ENCODE data around the gene EXOC6. TPM values are rescaled to one million over a fixed set of nuclear protein-coding genes. Genes with fewer than 3 reads are reported as not detected.
A peak's percentile ranks its signal among the peaks of the same experiment; 100 is the strongest.

The EXOC6 gene
- polyA plus RNA-seq, 1 donor = 20.3 TPM

DNA sequence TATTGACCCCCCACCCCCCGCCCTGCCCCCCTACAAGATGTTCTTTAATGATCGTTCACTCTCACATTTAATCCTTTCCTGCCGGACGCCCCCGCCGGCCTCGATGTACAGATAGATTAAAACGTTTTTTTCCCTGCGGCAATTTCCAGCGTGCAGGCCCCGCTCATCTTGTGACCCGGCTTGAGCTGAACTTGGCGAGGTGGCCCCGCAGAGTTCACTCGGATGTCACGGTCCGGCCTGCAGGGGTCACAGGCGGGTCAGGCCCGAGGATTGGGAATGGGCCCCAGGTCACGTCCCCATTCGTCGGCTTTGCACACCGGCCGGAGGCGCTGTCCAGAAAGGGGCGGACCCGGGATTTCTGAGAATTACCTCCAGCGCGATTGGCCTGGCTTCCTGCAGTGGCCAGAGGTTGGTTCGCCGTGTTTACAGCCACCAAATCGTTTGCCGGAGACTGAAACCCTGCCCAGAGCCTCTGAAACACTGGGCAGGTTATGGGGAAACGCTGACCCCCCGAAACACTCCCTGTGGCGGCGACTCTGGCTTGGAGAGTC is 223.4 kb downstream of the EXOC6 start:
- WGBS (ENCODE audit: insufficient coverage, low lambda C conversion rate) = no CpG with 5 or more reads among the region's 37 CpGs
- DNase-seq = peak in 1 of 2 donors; percentile 46
- peaks cover 99% of the 10 kb centered on the region for H3K27me3 ChIP-seq (ENCODE audit: control insufficient read depth, insufficient read depth, low read length)
- no peaks in the 10 kb centered on the region for H3K36me3 ChIP-seq (ENCODE audit: control insufficient read depth, insufficient read depth, low read length)
- no peak overlapping the region for H3K27ac ChIP-seq (ENCODE audit: low read length)
- H3K4me3 ChIP-seq (ENCODE audit: low read length) = peak overlapping the region; percentile 39
- H3K4me1 ChIP-seq (ENCODE audit: control insufficient read depth, insufficient read depth, low read length) = peaks cover 23% of the 10 kb centered on the region
- no peaks in the 10 kb centered on the region for H3K9me3 ChIP-seq (ENCODE audit: control insufficient read depth, low read depth, low read length)

GRCh38 chr10:93072225-93072712 is 223.9 kb downstream of the EXOC6 start:
- no CpG with 5 or more reads among the region's 27 CpGs for WGBS (ENCODE audit: insufficient coverage, low lambda C conversion rate)
- H3K27me3 ChIP-seq (ENCODE audit: control insufficient read depth, insufficient read depth, low read length) = peaks cover 98% of the 10 kb centered on the region
- H3K9me3 ChIP-seq (ENCODE audit: control insufficient read depth, low read depth, low read length) = no peaks in the 10 kb centered on the region
- peak in 1 of 2 donors; percentile 69 for DNase-seq
- H3K4me1 ChIP-seq (ENCODE audit: control insufficient read depth, insufficient read depth, low read length) = peaks cover 23% of the 10 kb centered on the region
- no peak overlapping the region for H3K27ac ChIP-seq (ENCODE audit: low read length)
- no peaks in the 10 kb centered on the region for H3K36me3 ChIP-seq (ENCODE audit: control insufficient read depth, insufficient read depth, low read length)
- H3K4me3 ChIP-seq (ENCODE audit: low read length) = peak overlapping the region; percentile 39

- Histone ChIP-seq H3K27me3 (ENCODE audit: control insufficient read depth, insufficient read depth, low read length) (peaks cover 92% of the 10 kb centered on the region), H3K4me1 (ENCODE audit: control insufficient read depth, insufficient read depth, low read length) (peaks cover 23% of the 10 kb centered on the region), H3K9me3 (ENCODE audit: control insufficient read depth, low read depth, low read length) (no peaks in the 10 kb centered on the region), H3K4me3 (ENCODE audit: low read length) (peak overlapping the region; percentile 39), H3K27ac (ENCODE audit: low read length) (no peak overlapping the region), H3K36me3 (ENCODE audit: control insufficient read depth, insufficient read depth, low read length) (no peaks in the 10 kb centered on the region)
- no peak for DNase-seq
- no CpG with 5 or more reads among the region's 34 CpGs for WGBS (ENCODE audit: insufficient coverage, low lambda C conversion rate)
Measured at GRCh38 chr10:93072713-93073538, 224.6 kb downstream of the EXOC6 start.

- Histone ChIP-seq H3K9me3 (ENCODE audit: control insufficient read depth, low read depth, low read length) (no peaks in the 10 kb centered on the region), H3K27me3 (ENCODE audit: control insufficient read depth, insufficient read depth, low read length) (peaks cover 88% of the 10 kb centered on the region), H3K4me3 (ENCODE audit: low read length) (peak within 1 kb of the TSS; percentile 25), H3K27ac (ENCODE audit: low read length) (no peak within 1 kb of the TSS), H3K36me3 (ENCODE audit: control insufficient read depth, insufficient read depth, low read length) (no peaks in the 10 kb centered on the region), H3K4me1 (ENCODE audit: control insufficient read depth, insufficient read depth, low read length) (peaks cover 23% of the 10 kb centered on the region)
- DNase-seq = peak in 1 of 2 donors; percentile 44
- WGBS (ENCODE audit: insufficient coverage, low lambda C conversion rate) = no CpG with 5 or more reads among the region's 52 CpGs
Measured at GRCh38 chr10:93073539-93074146, 225.3 kb downstream of the EXOC6 start, which contains the start of gene CYP26A1. TSS of gene CYP26A1 (plus strand) at chr10:93073893. CDS start at chr10:93073935, 42 bp downstream.

DNA sequence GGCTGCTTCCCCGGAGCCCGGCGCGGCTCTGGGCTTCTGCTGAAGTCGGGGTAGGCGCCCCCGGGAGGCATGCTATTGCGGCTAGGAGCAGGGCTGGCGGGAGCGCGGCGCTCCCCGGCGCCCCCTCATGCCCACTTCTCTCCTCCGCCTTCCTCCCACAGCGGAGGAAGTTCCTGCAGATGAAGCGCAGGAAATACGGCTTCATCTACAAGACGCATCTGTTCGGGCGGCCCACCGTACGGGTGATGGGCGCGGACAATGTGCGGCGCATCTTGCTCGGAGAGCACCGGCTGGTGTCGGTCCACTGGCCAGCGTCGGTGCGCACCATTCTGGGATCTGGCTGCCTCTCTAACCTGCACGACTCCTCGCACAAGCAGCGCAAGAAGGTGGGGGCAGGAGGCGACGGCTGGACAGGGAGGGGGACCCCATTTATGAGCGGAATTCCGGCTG is 225.9 kb downstream of the EXOC6 start:
- peak in 1 of 2 donors; percentile 31 for DNase-seq
- H3K27me3 ChIP-seq (ENCODE audit: control insufficient read depth, insufficient read depth, low read length) = peaks cover 82% of the 10 kb centered on the region

DNA sequence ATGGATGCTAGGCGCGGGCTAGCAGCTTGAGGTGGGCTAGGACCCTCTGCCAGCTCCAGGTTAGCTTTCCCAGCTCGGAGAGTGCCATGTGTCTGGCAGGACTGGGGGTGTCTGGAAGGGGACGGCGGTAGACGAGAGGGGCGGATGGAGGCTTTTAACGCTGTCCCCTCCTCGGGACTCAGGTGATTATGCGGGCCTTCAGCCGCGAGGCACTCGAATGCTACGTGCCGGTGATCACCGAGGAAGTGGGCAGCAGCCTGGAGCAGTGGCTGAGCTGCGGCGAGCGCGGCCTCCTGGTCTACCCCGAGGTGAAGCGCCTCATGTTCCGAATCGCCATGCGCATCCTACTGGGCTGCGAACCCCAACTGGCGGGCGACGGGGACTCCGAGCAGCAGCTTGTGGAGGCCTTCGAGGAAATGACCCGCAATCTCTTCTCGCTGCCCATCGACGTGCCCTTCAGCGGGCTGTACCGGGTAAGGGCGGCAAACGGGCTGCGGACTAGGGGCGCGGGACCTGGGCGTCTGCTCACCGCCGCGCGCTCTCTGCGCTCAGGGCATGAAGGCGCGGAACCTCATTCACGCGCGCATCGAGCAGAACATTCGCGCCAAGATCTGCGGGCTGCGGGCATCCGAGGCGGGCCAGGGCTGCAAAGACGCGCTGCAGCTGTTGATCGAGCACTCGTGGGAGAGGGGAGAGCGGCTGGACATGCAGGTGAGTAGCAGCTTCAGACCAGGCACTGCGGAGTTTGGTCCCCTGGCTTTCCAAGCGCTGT is 226.5 kb downstream of the EXOC6 start:
- no CpG with 5 or more reads among the region's 67 CpGs for WGBS (ENCODE audit: insufficient coverage, low lambda C conversion rate)
- H3K4me3 ChIP-seq (ENCODE audit: low read length) = no peak overlapping the region
- no peaks in the 10 kb centered on the region for H3K36me3 ChIP-seq (ENCODE audit: control insufficient read depth, insufficient read depth, low read length)
- peak in 1 of 2 donors; percentile 35 for DNase-seq
- no peak overlapping the region for H3K27ac ChIP-seq (ENCODE audit: low read length)
- no peaks in the 10 kb centered on the region for H3K9me3 ChIP-seq (ENCODE audit: control insufficient read depth, low read depth, low read length)
- peaks cover 23% of the 10 kb centered on the region for H3K4me1 ChIP-seq (ENCODE audit: control insufficient read depth, insufficient read depth, low read length)
- H3K27me3 ChIP-seq (ENCODE audit: control insufficient read depth, insufficient read depth, low read length) = peaks cover 80% of the 10 kb centered on the region

More for the DNA sequence above, 225.9 kb downstream of the EXOC6 start:
- Histone ChIP-seq H3K27ac (ENCODE audit: low read length) (no peak overlapping the region), H3K4me3 (ENCODE audit: low read length) (no peak overlapping the region), H3K4me1 (ENCODE audit: control insufficient read depth, insufficient read depth, low read length) (peaks cover 23% of the 10 kb centered on the region), H3K36me3 (ENCODE audit: control insufficient read depth, insufficient read depth, low read length) (no peaks in the 10 kb centered on the region), H3K9me3 (ENCODE audit: control insufficient read depth, low read depth, low read length) (no peaks in the 10 kb centered on the region)
- no CpG with 5 or more reads among the region's 40 CpGs for WGBS (ENCODE audit: insufficient coverage, low lambda C conversion rate)

DNA sequence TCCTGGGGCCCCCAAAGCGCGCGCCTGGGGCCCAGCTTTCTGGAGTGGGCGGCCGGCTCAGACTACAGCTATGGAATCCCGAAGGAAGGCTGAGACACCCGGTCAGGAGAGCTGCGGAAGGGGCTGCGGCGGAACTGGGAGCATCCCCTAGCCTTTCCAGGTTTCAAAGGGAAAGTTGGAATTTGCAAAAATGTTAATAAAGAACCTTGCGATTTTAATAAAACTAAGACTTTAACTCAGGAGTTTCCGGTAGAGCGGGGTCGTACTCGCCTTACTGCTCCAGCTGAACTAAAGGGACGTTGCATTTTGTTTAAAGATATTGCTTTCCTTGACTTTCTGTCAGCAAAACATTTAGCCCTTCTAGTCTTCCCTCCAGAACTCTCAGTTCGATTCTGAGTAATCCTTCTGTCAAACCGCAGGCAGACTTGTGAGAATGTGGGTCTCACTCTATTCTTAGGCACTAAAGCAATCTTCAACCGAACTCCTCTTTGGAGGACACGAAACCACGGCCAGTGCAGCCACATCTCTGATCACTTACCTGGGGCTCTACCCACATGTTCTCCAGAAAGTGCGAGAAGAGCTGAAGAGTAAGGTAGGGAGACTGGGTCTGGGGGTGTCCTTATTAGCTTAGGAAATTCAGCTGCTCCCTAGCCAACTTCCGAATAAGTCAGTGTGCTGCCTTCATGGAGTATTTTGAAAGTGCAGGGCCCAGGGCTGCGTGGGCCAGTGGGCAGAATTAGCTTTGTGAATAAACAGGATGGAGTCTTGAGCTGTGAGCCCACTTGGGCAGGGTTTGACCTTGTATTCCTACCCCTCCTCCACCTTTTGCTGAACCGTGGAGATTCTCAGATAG is 227.3 kb downstream of the EXOC6 start:
- no CpG with 5 or more reads among the region's 25 CpGs for WGBS (ENCODE audit: insufficient coverage, low lambda C conversion rate)
- H3K4me3 ChIP-seq (ENCODE audit: low read length) = no peak overlapping the region
- H3K9me3 ChIP-seq (ENCODE audit: control insufficient read depth, low read depth, low read length) = no peaks in the 10 kb centered on the region
- H3K27ac ChIP-seq (ENCODE audit: low read length) = no peak overlapping the region
- no peak for DNase-seq
- H3K27me3 ChIP-seq (ENCODE audit: control insufficient read depth, insufficient read depth, low read length) = peaks cover 76% of the 10 kb centered on the region
- H3K36me3 ChIP-seq (ENCODE audit: control insufficient read depth, insufficient read depth, low read length) = no peaks in the 10 kb centered on the region
- H3K4me1 ChIP-seq (ENCODE audit: control insufficient read depth, insufficient read depth, low read length) = peaks cover 23% of the 10 kb centered on the region

DNA sequence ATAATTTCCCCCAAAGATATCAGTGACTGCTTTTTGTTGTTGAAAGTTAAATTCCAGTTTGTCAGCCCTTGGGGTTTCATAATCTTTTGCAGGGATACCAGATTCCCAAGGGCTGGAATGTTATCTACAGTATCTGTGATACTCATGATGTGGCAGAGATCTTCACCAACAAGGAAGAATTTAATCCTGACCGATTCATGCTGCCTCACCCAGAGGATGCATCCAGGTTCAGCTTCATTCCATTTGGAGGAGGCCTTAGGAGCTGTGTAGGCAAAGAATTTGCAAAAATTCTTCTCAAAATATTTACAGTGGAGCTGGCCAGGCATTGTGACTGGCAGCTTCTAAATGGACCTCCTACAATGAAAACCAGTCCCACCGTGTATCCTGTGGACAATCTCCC is 228.6 kb downstream of the EXOC6 start:
- Histone ChIP-seq H3K9me3 (ENCODE audit: control insufficient read depth, low read depth, low read length) (no peaks in the 10 kb centered on the region), H3K4me3 (ENCODE audit: low read length) (no peak overlapping the region), H3K36me3 (ENCODE audit: control insufficient read depth, insufficient read depth, low read length) (no peaks in the 10 kb centered on the region), H3K4me1 (ENCODE audit: control insufficient read depth, insufficient read depth, low read length) (peaks cover 23% of the 10 kb centered on the region), H3K27ac (ENCODE audit: low read length) (no peak overlapping the region), H3K27me3 (ENCODE audit: control insufficient read depth, insufficient read depth, low read length) (peaks cover 64% of the 10 kb centered on the region)
- WGBS (ENCODE audit: insufficient coverage, low lambda C conversion rate) = no CpG with 5 or more reads among the region's 2 CpGs
- DNase-seq = no peak

GRCh38 chr10:93077860-93078337 is 229.6 kb downstream of the EXOC6 start:
- Histone ChIP-seq H3K27ac (ENCODE audit: low read length) (no peak overlapping the region), H3K9me3 (ENCODE audit: control insufficient read depth, low read depth, low read length) (no peaks in the 10 kb centered on the region), H3K36me3 (ENCODE audit: control insufficient read depth, insufficient read depth, low read length) (no peaks in the 10 kb centered on the region), H3K4me1 (ENCODE audit: control insufficient read depth, insufficient read depth, low read length) (peaks cover 17% of the 10 kb centered on the region), H3K4me3 (ENCODE audit: low read length) (no peak overlapping the region), H3K27me3 (ENCODE audit: control insufficient read depth, insufficient read depth, low read length) (peaks cover 54% of the 10 kb centered on the region)
- 20% methylated on average over 1 of the region's 5 CpGs for WGBS (ENCODE audit: insufficient coverage, low lambda C conversion rate)
- no peak for DNase-seq
